Measurements from ENCODE around the gene TMEM163.

Gene TMEM163

GRCh38 chr2:134406736-134407135, 312.1 kb downstream of the TMEM163 start:
- no peak for DNase-seq (ENCODE audit: extremely low read depth, low read depth)
- TF ChIP-seq CTCF (IDR thresholded peaks at IDR 0.05; ENCODE audit: low read depth, low read length): no peak

- DNase-seq (ENCODE audit: extremely low read depth, low read depth): no peak
- no peak for TF ChIP-seq CTCF (IDR thresholded peaks at IDR 0.05; ENCODE audit: low read depth, low read length)
These were observed 312.5 kb downstream of the TMEM163 start for GRCh38 chr2:134406311-134406710.

Data from AG09319 (cell line).